ENCODE measurements around the gene SH3RF3.

GRCh38 chr2:109475531-109476210 lies 346.7 kb downstream of the SH3RF3 start:
- TF ChIP-seq CTCF (IDR thresholded peaks at IDR 0.05) (no peak), SIN3A (IDR thresholded peaks at IDR 0.05; ENCODE audit: borderline replicate concordance, insufficient read depth, low read depth, low read length) (no peak), TCF7L2 (IDR thresholded peaks at IDR 0.05; ENCODE audit: low read depth, low read length) (no peak), POLR2AphosphoS5 (IDR thresholded peaks at IDR 0.05; ENCODE audit: low read depth, low read length) (no peak)

Measured in Panc1 (cell line).